HepG2 (cell line): ENCODE data around the gene EEIG1. TPM values are rescaled to one million over a fixed set of nuclear protein-coding genes. Genes with fewer than 3 reads are reported as not detected.

ENCODE experiments used
- FOXA1 ChIP-seq, 2 experiments: fragments of 450-650 bp in 1 of 2; sonication (generic) in 1 of 2; formaldehyde crosslinking in 1 of 2; IDR thresholded peaks; 2 replicates each; pipeline versions ENCODE4 v1.4.0 to v1.6.1; 2016 to 2020; ENCODE audit warnings: missing genetic modification reagents in 1 of 2
- FOXP4 ChIP-seq: sonication (generic); formaldehyde crosslinking; IDR thresholded peaks from 2 replicates; pipeline ENCODE4 v1.4.0; 2020; ENCODE audit warnings: missing genetic modification reagents
- HNRNPH1 ChIP-seq: fragments of 200-400 bp; formaldehyde crosslinking; optimal IDR thresholded peaks from 2 replicates; pipeline ENCODE3; 2017; ENCODE audit warnings: mild to moderate bottlenecking, low read depth, low read length
- ISX ChIP-seq: sonication (generic); formaldehyde crosslinking; conservative IDR thresholded peaks from 2 replicates; pipeline ENCODE4 v1.5.0; 2020; ENCODE audit warnings: missing genetic modification reagents
- KLF13 ChIP-seq: sonication (generic); formaldehyde crosslinking; IDR thresholded peaks from 2 replicates; pipeline ENCODE4 v1.4.0; 2020; ENCODE audit warnings: mild to moderate bottlenecking, missing genetic modification reagents
- NKX3-1 ChIP-seq: sonication (generic); formaldehyde crosslinking; IDR thresholded peaks from 2 replicates; pipeline ENCODE4 v1.5.0; 2020; ENCODE audit warnings: missing genetic modification reagents
- NR0B2 ChIP-seq: sonication (generic); formaldehyde crosslinking; IDR thresholded peaks from 2 replicates; pipeline ENCODE4 v1.4.0; 2020; ENCODE audit warnings: mild to moderate bottlenecking, missing genetic modification reagents
- PITX1 ChIP-seq: sonication (generic); formaldehyde crosslinking; IDR thresholded peaks from 2 replicates; pipeline ENCODE4 v1.5.1; 2020; ENCODE audit warnings: mild to moderate bottlenecking, missing genetic modification reagents
- ZFP62 ChIP-seq: sonication (generic); formaldehyde crosslinking; IDR thresholded peaks from 2 replicates; pipeline ENCODE4 v1.4.0; 2020; ENCODE audit warnings: missing genetic modification reagents
- ZHX2 ChIP-seq, 2 experiments: sonication (generic) in 1 of 2; formaldehyde crosslinking in 1 of 2; IDR thresholded peaks; 2 replicates each; pipeline versions ENCODE4 v1.6.1 to v1.9.0; 2014 to 2022; ENCODE audit warnings: antibody characterized with exemption in 1 of 2, borderline replicate concordance in 1 of 2, inconsistent platforms in 1 of 2, low read depth in 1 of 2, missing genetic modification reagents in 1 of 2
- ZNF383 ChIP-seq: sonication (generic); formaldehyde crosslinking; IDR thresholded peaks from 2 replicates; pipeline ENCODE4 v1.4.0; 2020; ENCODE audit warnings: missing genetic modification reagents, mild to moderate bottlenecking, borderline replicate concordance
- ZNF430 ChIP-seq: sonication (generic); formaldehyde crosslinking; IDR thresholded peaks from 2 replicates; pipeline ENCODE4 v1.9.0; 2021; ENCODE audit warnings: mild to moderate bottlenecking, missing genetic modification reagents
- ZNF687 ChIP-seq: sonication (generic); formaldehyde crosslinking; IDR thresholded peaks from 2 replicates; pipeline ENCODE4 v1.5.1; 2020; ENCODE audit warnings: mild to moderate bottlenecking, missing genetic modification reagents, moderate library complexity
- polyA plus RNA-seq, 8 experiments: library from polyadenylated mRNA; depleted of rRNA in 3 of 8; stranded (reverse) in 7 of 8; unstranded in 1 of 8; fragments of >200 nt; fragmentation: Illumina TruSeq in 4 of 8; extraction: Trizol in 4 of 8; gene quantifications; 2 replicates each; pipeline versions ENCODE4 v1.2.1 to v1.2.3, GENCODE V29; 2011 to 2016; ENCODE audit warnings: low read depth in 4 of 8, missing spikeins in 1 of 8, mixed read lengths in 1 of 8; ENCODE audit not compliant: insufficient read depth in 1 of 8
- total RNA-seq, 5 experiments: library from RNA; depleted of rRNA; stranded (reverse); fragments of >200 nt; fragmentation: Illumina TruSeq; extraction: Trizol; gene quantifications; 2 replicates each; pipeline ENCODE4 v1.2.3, GENCODE V29; 2016; ENCODE audit warnings: low read depth in 1 of 5
- TF ChIP-seq, protein P1 (sequence below): sonication (generic); formaldehyde crosslinking; IDR thresholded peaks from 2 replicates; pipeline ENCODE4 v1.4.0; 2020; ENCODE audit warnings: missing genetic modification reagents

The EEIG1 gene
- total and polyA plus RNA-seq, 2 of the 13 experiments (the other 11 are each of a cell fraction or from before 2014, with no cell fraction given): 16.6 to 25.2 TPM

DNA sequence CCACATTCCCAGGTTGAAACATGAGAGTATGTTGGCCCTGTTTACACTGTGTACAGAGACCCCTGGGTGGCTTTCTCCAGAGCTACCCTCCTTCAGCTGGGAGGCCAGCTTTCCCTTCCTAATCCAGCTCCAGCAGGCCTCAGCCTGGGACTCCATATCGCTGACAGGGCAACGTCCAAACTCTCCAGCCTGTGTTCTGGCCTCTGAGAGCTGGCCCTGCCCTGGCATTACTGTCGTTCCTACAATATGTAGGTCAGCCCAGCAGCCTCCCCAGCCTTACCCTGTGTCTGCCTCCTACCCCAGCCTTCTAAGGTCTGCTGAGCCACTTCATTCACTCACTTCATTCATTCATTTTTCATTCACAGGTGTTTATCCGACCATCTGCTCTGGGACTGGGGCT is 8.3 kb upstream of the EEIG1 start (continued):
- no peak for TF ChIP-seq ISX (CRISPR knock-in tag)
- no peak for TF ChIP-seq ZFP62
- no peak for TF ChIP-seq ZNF383
- no peak for TF ChIP-seq FOXA1 (IDR thresholded peaks at IDR 0.05)
- TF ChIP-seq FOXA1 (CRISPR knock-in tag; IDR thresholded peaks at IDR 0.05): 0 out of 2 replicates have a peak, but pooled peaks have one; percentile 19
- TF ChIP-seq, protein P1, sequence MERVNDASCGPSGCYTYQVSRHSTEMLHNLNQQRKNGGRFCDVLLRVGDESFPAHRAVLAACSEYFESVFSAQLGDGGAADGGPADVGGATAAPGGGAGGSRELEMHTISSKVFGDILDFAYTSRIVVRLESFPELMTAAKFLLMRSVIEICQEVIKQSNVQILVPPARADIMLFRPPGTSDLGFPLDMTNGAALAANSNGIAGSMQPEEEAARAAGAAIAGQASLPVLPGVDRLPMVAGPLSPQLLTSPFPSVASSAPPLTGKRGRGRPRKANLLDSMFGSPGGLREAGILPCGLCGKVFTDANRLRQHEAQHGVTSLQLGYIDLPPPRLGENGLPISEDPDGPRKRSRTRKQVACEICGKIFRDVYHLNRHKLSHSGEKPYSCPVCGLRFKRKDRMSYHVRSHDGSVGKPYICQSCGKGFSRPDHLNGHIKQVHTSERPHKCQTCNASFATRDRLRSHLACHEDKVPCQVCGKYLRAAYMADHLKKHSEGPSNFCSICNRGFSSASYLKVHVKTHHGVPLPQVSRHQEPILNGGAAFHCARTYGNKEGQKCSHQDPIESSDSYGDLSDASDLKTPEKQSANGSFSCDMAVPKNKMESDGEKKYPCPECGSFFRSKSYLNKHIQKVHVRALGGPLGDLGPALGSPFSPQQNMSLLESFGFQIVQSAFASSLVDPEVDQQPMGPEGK (CRISPR knock-in tag): 0 out of 2 replicates have a peak, but pooled peaks have one; percentile 17
- no peak for TF ChIP-seq KLF13 (CRISPR knock-in tag)
- TF ChIP-seq ZNF687: peak; percentile 49; the same call in 1 of the 2 replicates
- no peak for TF ChIP-seq FOXP4
- no peak for TF ChIP-seq NR0B2 (CRISPR knock-in tag)
- TF ChIP-seq PITX1 (CRISPR knock-in tag): peak; percentile 60; the same call in 1 of the 2 replicates
- 0 out of 2 replicates have a peak, but pooled peaks have one; percentile 20 for TF ChIP-seq ZHX2 (IDR thresholded peaks at IDR 0.05; ENCODE audit: low read depth)
- no peak for TF ChIP-seq ZHX2 (CRISPR knock-in tag; IDR thresholded peaks at IDR 0.05; ENCODE audit: borderline replicate concordance)
- no peak for TF ChIP-seq NKX3-1
- TF ChIP-seq HNRNPH1: no peak
- TF ChIP-seq ZNF430: no peak
